NT2/D1 (cell line): Measurements from ENCODE around the gene MYO1D.
A peak's percentile ranks its signal among the peaks of the same experiment; 100 is the strongest.
"Not testable (repeated sequence)": the region's sequence is repeated elsewhere in the genome, so short reads cannot be mapped to it uniquely, and the experiment has no call there.

Experiments
- DNase-seq: peaks from one replicate; pipeline ENCODE4 v3.0.0-alpha.2; 2011; ENCODE audit warnings: low read depth, low spot score
- H3K27me3 ChIP-seq: 2 replicates; pipeline ENCODE4 v1.6.0; 2011; ENCODE audit warnings: mild to moderate bottlenecking; ENCODE audit not compliant: insufficient read length, insufficient read depth
- H3K36me3 ChIP-seq: 2 replicates; pipeline ENCODE4 v1.6.1; 2011; ENCODE audit warnings: mild to moderate bottlenecking, low read length, mixed read lengths; ENCODE audit not compliant: insufficient read depth, insufficient read length
- H3K4me1 ChIP-seq: 2 replicates; pipeline ENCODE4 v1.5.1; 2011; ENCODE audit not compliant: insufficient read depth, insufficient read length
- H3K4me3 ChIP-seq: 2 replicates; pipeline ENCODE4 v1.5.1; 2011; ENCODE audit warnings: low read depth; ENCODE audit not compliant: insufficient read length
- H3K9ac ChIP-seq: 2 replicates; pipeline ENCODE4 v1.6.0; 2011; ENCODE audit warnings: low read depth; ENCODE audit not compliant: insufficient read length
- H3K9me3 ChIP-seq: 2 replicates; pipeline ENCODE4 v1.5.1; 2011; ENCODE audit warnings: mild to moderate bottlenecking, low read length; ENCODE audit not compliant: insufficient read depth
- SUZ12 ChIP-seq: IDR thresholded peaks from 2 replicates; pipeline ENCODE4 v1.6.1; 2011; ENCODE audit not compliant: insufficient read length, insufficient read depth; ENCODE audit errors: extremely low read depth
- YY1 ChIP-seq: IDR thresholded peaks from 2 replicates; pipeline ENCODE4 v1.6.1; 2011; ENCODE audit not compliant: insufficient read length, insufficient read depth
- ZNF274 ChIP-seq: IDR thresholded peaks from 2 replicates; pipeline ENCODE4 v1.6.1; 2011; ENCODE audit warnings: mild to moderate bottlenecking, low read depth, low read length

MYO1D gene

GRCh38 chr17:32876417-32877163 is at the start of gene MYO1D:
Gene MYO1D, minus strand, starts transcription at chr17:32877124. Its CDS starts 252 bp downstream, at chr17:32876872.
- DNase-seq, result peak; percentile 62
- H3K9ac ChIP-seq, result peak within 1 kb of the TSS; percentile 86

GRCh38 chr17:32926183-32926582 is 49.3 kb upstream of the MYO1D start:
- DNase-seq, result no peak
- H3K9ac ChIP-seq, result no peak overlapping the region
- no peak overlapping the region for H3K4me3 ChIP-seq
- H3K36me3 ChIP-seq, result peaks cover 2% of the 10 kb centered on the region
- H3K4me1 ChIP-seq, result peaks cover 2% of the 10 kb centered on the region
- H3K27me3 ChIP-seq, result no peaks in the 10 kb centered on the region
- no peak for TF ChIP-seq YY1
- no peak for TF ChIP-seq ZNF274
- TF ChIP-seq SUZ12, result no peak
- no peaks in the 10 kb centered on the region for H3K9me3 ChIP-seq

More at GRCh38 chr17:32876417-32877163, at the start of gene MYO1D:
- no peaks in the 10 kb centered on the region for H3K9me3 ChIP-seq
- H3K4me3 ChIP-seq, result peak within 1 kb of the TSS; percentile 57
- peaks cover 5% of the 10 kb centered on the region for H3K27me3 ChIP-seq
- H3K4me1 ChIP-seq, result no peaks in the 10 kb centered on the region
- no peaks in the 10 kb centered on the region for H3K36me3 ChIP-seq
- no peak for TF ChIP-seq SUZ12
- TF ChIP-seq ZNF274, result no peak

GRCh38 chr17:32923905-32924304 is 47.0 kb upstream of the MYO1D start:
- H3K4me1 ChIP-seq, H3K9ac ChIP-seq, DNase-seq, H3K9me3 ChIP-seq, H3K27me3 ChIP-seq, H3K36me3 ChIP-seq, H3K4me3 ChIP-seq: not testable (repeated sequence)

- H3K4me3 ChIP-seq, result no peak overlapping the region
- TF ChIP-seq SUZ12, result no peak
- no peak for TF ChIP-seq ZNF274
- no peak for TF ChIP-seq YY1
- no peaks in the 10 kb centered on the region for H3K4me1 ChIP-seq
- H3K36me3 ChIP-seq, result no peaks in the 10 kb centered on the region
- H3K9ac ChIP-seq, result no peak overlapping the region
- H3K9me3 ChIP-seq, result no peaks in the 10 kb centered on the region
- no peaks in the 10 kb centered on the region for H3K27me3 ChIP-seq
- DNase-seq, result no peak
Observed at GRCh38 chr17:32921017-32921416, 44.1 kb upstream of the MYO1D start.

- no peak for DNase-seq
- no peaks in the 10 kb centered on the region for H3K36me3 ChIP-seq
- no peaks in the 10 kb centered on the region for H3K27me3 ChIP-seq
- no peaks in the 10 kb centered on the region for H3K4me1 ChIP-seq
- no peak overlapping the region for H3K4me3 ChIP-seq
- no peak overlapping the region for H3K9ac ChIP-seq
- no peak for TF ChIP-seq SUZ12
- no peaks in the 10 kb centered on the region for H3K9me3 ChIP-seq
Observed at GRCh38 chr17:32920293-32920692, 43.4 kb upstream of the MYO1D start.

- H3K4me1 ChIP-seq, H3K4me3 ChIP-seq, H3K9me3 ChIP-seq, H3K27me3 ChIP-seq, H3K9ac ChIP-seq, H3K36me3 ChIP-seq, DNase-seq: not testable (repeated sequence)
Observed at GRCh38 chr17:32919876-32920275, 43.0 kb upstream of the MYO1D start.

- no peaks in the 10 kb centered on the region for H3K9me3 ChIP-seq
- H3K4me3 ChIP-seq, result no peak overlapping the region
- H3K4me1 ChIP-seq, result no peaks in the 10 kb centered on the region
- no peaks in the 10 kb centered on the region for H3K36me3 ChIP-seq
- no peak for TF ChIP-seq YY1
- TF ChIP-seq SUZ12, result no peak
- TF ChIP-seq ZNF274, result no peak
- DNase-seq, result peak; percentile 63
- H3K27me3 ChIP-seq, result no peaks in the 10 kb centered on the region
- H3K9ac ChIP-seq, result no peak overlapping the region
Observed at GRCh38 chr17:32917842-32918241, 40.9 kb upstream of the MYO1D start.

- H3K27me3 ChIP-seq, result no peaks in the 10 kb centered on the region
- H3K36me3 ChIP-seq, result no peaks in the 10 kb centered on the region
- H3K9me3 ChIP-seq, result no peaks in the 10 kb centered on the region
- TF ChIP-seq YY1, result no peak
- TF ChIP-seq ZNF274, result no peak
- no peak for TF ChIP-seq SUZ12
- H3K4me1 ChIP-seq, result no peaks in the 10 kb centered on the region
- DNase-seq, result no peak
- no peak overlapping the region for H3K4me3 ChIP-seq
- no peak overlapping the region for H3K9ac ChIP-seq
Observed at GRCh38 chr17:32917081-32917480, 40.2 kb upstream of the MYO1D start.
